A549 (cell line): Measurements from ENCODE around the gene AADACL4. TPM values are rescaled to one million over a fixed set of nuclear protein-coding genes. Genes with fewer than 3 reads are reported as not detected.
A peak's percentile ranks its signal among the peaks of the same experiment; 100 is the strongest.

Experiments
- ATAC-seq, 2 experiments: fragments of 200-7000 bp in 1 of 2; fragments of >200 bp in 1 of 2; cut with Nextera tagmentation in 1 of 2; cut with Tn5 transposase in 1 of 2; 3 replicates each; pipeline versions ENCODE4 v1.8.0 to v1.9.1; 2018 to 2020; ENCODE audit warnings: mild to moderate bottlenecking in 1 of 2, moderate library complexity in 1 of 2
- CTCF ChIA-PET: fragments of 300-600 bp; sonication (Branson Sonifier 250); formaldehyde crosslinking; extraction: SDS; loops from one replicate; lab custom pipeline; 2021; ENCODE audit warnings: antibody characterized with exemption, inconsistent platforms; lab: Yijun Ruan, JAX
- POLR2A ChIA-PET: fragments of 350-600 bp; formaldehyde crosslinking; extraction: SDS; loops from one replicate; lab custom pipeline; 2021; ENCODE audit warnings: antibody characterized with exemption, inconsistent platforms; lab: Yijun Ruan, JAX
- DNase-seq, 2 experiments: peaks; one replicate each; pipeline versions ENCODE4 v3.0.0 to v3.0.0-alpha.2; 2011 to 2016; ENCODE audit warnings: low read depth in 1 of 2, low spot score in 1 of 2
- FAIRE-seq: peaks from 2 replicates; lab custom pipeline; 2011; peaks lifted over from hg19 to GRCh38; lab: Jason Lieb, UNC
- H3K27ac ChIP-seq, 2 experiments: fragments of >200 bp; sonication (Bioruptor Twin); formaldehyde crosslinking; 3 replicates each; pipeline ENCODE4 v1.5.1; 2016 to 2017
- H3K4me1 ChIP-seq: fragments of >200 bp; sonication (Bioruptor Twin); formaldehyde crosslinking; 3 replicates; pipeline ENCODE4 v1.6.1; 2016
- H3K4me2 ChIP-seq: fragments of >200 bp; sonication (Bioruptor Twin); formaldehyde crosslinking; 3 replicates; pipeline ENCODE4 v1.6.1; 2016
- H3K4me3 ChIP-seq: fragments of >200 bp; sonication (Bioruptor Twin); formaldehyde crosslinking; 3 replicates; pipeline ENCODE4 v1.5.1; 2016
- H3K9me3 ChIP-seq: fragments of >200 bp; sonication (Bioruptor Twin); formaldehyde crosslinking; 3 replicates; pipeline ENCODE4 v1.6.1; 2016
- BHLHE40 ChIP-seq: IDR thresholded peaks from 2 replicates; pipeline ENCODE4 v1.6.1; 2012; ENCODE audit warnings: low read depth, low read length, inconsistent platforms
- EHMT2 ChIP-seq: fragments of 200-600 bp; sonication (generic); IDR thresholded peaks from 2 replicates; pipeline ENCODE4 v1.6.1; 2016; ENCODE audit warnings: antibody characterized with exemption, low read depth, mild to moderate bottlenecking, moderate library complexity
- HOXB5 ChIP-seq: fragments of 250-450 bp; sonication (Bioruptor Pico); IDR thresholded peaks from 2 replicates; pipeline ENCODE4 v1.5.0; 2020; ENCODE audit warnings: mild to moderate bottlenecking, moderate library complexity
- JUN ChIP-seq, 2 experiments: fragments of >200 bp; sonication (Bioruptor Twin); formaldehyde crosslinking; IDR thresholded peaks; 2 replicates in 1 of 2; 3 replicates in 1 of 2; pipeline ENCODE4 v1.6.1; 2016 to 2017
- POLR2A ChIP-seq: IDR thresholded peaks from 2 replicates; pipeline ENCODE4 v1.6.1; 2012; ENCODE audit warnings: mild to moderate bottlenecking, low read length
- RARB ChIP-seq: fragments of 250-450 bp; sonication (Bioruptor Pico); IDR thresholded peaks from 2 replicates; pipeline ENCODE4 v1.8.0; 2021; ENCODE audit warnings: mild to moderate bottlenecking, moderate library complexity
- RNF2 ChIP-seq: fragments of 200-600 bp; sonication (generic); IDR thresholded peaks from 2 replicates; pipeline ENCODE4 v1.6.1; 2016; ENCODE audit warnings: low read depth, mild to moderate bottlenecking, antibody characterized with exemption, moderate library complexity, borderline replicate concordance
- TP53 ChIP-seq: fragments of 250-450 bp; sonication (Bioruptor Pico); IDR thresholded peaks from 2 replicates; pipeline ENCODE4 v1.5.0; 2021; ENCODE audit warnings: mild to moderate bottlenecking, moderate library complexity
- whole genome bisulfite sequencing: methylation state at CpG from one replicate; pipeline ENCODE4 v1.1.6; 2017; ENCODE audit errors: missing lambda C conversion rate; 5-methylcytosine and 5-hydroxymethylcytosine counted together
- polyA plus RNA-seq, 4 experiments: library from polyadenylated mRNA; depleted of rRNA in 3 of 4; stranded (reverse); fragments of >200 nt; fragmentation: RNase III in 1 of 4; extraction: RNeasy Plus Mini Kit Qiagen cat#74134 plus additional on column Dnase treatment in 1 of 4; gene quantifications; 2 replicates in 3 of 4; 3 replicates in 1 of 4; pipeline ENCODE4 v1.2.3, GENCODE V29; 2011 to 2017
- TF ChIP-seq, protein P1 (sequence below): fragments of >200 bp; sonication (Bioruptor Twin); formaldehyde crosslinking; IDR thresholded peaks from 3 replicates; pipeline ENCODE4 v1.5.1; 2016
- TF ChIP-seq, protein P2 (sequence below): fragments of 150-350 bp; IDR thresholded peaks from 2 replicates; pipeline ENCODE4 v1.6.1; 2014; ENCODE audit warnings: low read depth, mild to moderate bottlenecking, low read length
- TF ChIP-seq, protein P3 (sequence below): IDR thresholded peaks from 2 replicates; pipeline ENCODE4 v1.6.1; 2012; ENCODE audit warnings: low read depth, borderline replicate concordance
- TF ChIP-seq, protein P4 (sequence below): IDR thresholded peaks from 2 replicates; pipeline ENCODE4 v1.6.1; 2012

Gene AADACL4
- polyA plus RNA-seq, 2 of the 4 experiments (the other 2 are of a cell fraction), result not detected

DNA sequence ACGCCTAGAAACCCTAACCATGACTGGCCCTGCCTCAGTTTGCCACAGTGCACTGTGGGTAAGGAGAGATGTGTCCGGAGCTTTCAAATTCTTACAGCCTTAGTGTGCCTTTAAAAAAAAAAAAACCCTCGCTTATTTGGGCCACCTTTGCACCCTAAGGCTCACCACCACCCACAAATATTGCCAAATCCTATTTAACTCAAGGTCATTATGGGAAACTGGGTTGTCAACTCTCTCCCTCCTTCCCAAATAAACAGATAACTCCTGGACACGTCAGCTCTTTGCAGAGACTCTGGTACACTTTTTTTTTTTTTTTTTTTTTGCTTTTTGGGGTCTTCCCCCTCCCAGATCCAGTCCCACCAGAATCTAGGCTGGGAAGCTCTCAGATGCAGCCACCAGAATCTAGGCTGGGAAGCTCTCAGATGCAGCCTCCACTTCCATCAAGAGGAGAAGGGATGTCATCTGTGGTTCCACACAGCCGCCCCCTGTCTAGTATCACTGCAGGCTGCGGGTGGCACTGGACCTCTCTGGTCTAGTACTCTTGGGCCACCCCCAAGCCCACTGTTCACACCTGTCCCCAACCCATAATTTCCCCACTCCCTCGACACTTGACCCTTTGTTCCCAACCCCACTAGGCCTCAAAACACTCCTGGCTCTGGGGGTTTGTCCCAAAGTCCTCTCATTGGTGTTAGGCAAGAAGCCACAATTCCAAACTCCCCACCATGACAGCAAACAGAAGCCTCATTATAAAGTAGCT lies 29.3 kb upstream of the AADACL4 start:
- H3K27ac ChIP-seq, result peak overlapping the region; percentile 99 to 100
- FAIRE-seq, result no peak

DNA sequence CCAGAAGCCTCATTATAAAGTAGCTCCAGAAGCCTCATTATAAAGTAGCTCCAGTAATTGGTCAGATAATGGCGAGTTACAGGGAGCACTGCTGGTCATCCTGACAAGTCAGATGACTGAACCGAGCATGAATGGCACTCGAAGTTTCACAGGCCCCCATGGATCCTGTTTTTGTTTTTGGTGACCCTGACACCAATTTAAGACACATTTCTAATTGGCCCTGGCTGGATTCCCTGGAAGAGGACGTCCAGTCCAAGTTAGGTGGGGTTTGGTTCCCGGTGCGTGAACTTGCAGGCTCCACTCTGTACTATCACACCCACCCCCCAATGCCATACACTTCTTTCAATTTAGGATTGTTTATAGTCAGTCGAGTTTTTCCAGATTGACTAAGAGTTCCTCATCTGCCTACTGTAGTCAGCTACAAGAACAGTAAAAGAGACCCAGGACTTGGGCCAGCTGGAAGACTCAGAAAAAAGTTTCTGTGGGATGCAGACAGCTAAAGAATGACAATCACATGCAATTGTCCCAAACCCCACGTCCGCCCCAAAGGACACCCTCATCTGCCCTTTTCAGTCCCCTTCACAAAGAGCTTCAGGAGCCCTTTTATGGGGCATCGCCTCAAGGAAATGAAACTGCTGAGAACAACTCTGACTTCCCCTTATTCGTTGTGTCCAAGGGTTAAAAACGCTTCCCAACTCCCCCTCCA lies 28.6 kb upstream of the AADACL4 start:
- ChIA-PET POLR2A (interaction anchor here (0.6 to 7.2 kb wide), 3 partner anchors 11 to 818 kb away, joined by 4 to 209 read pairs (median 49); no protein-coding TSS in a partner anchor), CTCF (interaction anchor here (1.0 to 8.0 kb wide), 5 partner anchors 14 to 302 kb away, joined by 3 to 60 read pairs (median 4); no protein-coding TSS in a partner anchor)
- Histone ChIP-seq H3K9me3 (no peaks in the 10 kb centered on the region), H3K4me1 (peaks cover 50% of the 10 kb centered on the region), H3K27ac (peak overlapping the region; percentile 99 to 100), H3K4me2 (peak overlapping the region; percentile 93), H3K4me3 (peak overlapping the region; percentile 93)
- WGBS, result 8% methylated on average over 12 of the region's 12 CpGs
- no peak for DNase-seq
- 0 out of 5 replicates have a peak, but pooled peaks of 1 of the 2 experiments have one; percentile 4 for TF ChIP-seq JUN (IDR thresholded peaks at IDR 0.05)
- TF ChIP-seq, protein P1, sequence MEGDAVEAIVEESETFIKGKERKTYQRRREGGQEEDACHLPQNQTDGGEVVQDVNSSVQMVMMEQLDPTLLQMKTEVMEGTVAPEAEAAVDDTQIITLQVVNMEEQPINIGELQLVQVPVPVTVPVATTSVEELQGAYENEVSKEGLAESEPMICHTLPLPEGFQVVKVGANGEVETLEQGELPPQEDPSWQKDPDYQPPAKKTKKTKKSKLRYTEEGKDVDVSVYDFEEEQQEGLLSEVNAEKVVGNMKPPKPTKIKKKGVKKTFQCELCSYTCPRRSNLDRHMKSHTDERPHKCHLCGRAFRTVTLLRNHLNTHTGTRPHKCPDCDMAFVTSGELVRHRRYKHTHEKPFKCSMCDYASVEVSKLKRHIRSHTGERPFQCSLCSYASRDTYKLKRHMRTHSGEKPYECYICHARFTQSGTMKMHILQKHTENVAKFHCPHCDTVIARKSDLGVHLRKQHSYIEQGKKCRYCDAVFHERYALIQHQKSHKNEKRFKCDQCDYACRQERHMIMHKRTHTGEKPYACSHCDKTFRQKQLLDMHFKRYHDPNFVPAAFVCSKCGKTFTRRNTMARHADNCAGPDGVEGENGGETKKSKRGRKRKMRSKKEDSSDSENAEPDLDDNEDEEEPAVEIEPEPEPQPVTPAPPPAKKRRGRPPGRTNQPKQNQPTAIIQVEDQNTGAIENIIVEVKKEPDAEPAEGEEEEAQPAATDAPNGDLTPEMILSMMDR, result no peak
- FAIRE-seq, result no peak
- ATAC-seq, result no peak

More for the DNA sequence above, 29.3 kb upstream of the AADACL4 start:
- 47% methylated on average over 7 of the region's 7 CpGs for WGBS
- Histone ChIP-seq H3K4me3 (peak overlapping the region; percentile 93), H3K4me2 (peak overlapping the region; percentile 93), H3K9me3 (no peaks in the 10 kb centered on the region), H3K4me1 (peaks cover 52% of the 10 kb centered on the region)
- no peak for ATAC-seq
- no peak for DNase-seq
- TF ChIP-seq POLR2A (no peak), HOXB5 (CRISPR knock-in tag) (no peak), RNF2 (no peak), EHMT2 (no peak), TP53 (CRISPR knock-in tag) (no peak), BHLHE40 (no peak), RARB (no peak)
- TF ChIP-seq, protein P2, sequence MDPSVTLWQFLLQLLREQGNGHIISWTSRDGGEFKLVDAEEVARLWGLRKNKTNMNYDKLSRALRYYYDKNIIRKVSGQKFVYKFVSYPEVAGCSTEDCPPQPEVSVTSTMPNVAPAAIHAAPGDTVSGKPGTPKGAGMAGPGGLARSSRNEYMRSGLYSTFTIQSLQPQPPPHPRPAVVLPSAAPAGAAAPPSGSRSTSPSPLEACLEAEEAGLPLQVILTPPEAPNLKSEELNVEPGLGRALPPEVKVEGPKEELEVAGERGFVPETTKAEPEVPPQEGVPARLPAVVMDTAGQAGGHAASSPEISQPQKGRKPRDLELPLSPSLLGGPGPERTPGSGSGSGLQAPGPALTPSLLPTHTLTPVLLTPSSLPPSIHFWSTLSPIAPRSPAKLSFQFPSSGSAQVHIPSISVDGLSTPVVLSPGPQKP, result no peak
- TF ChIP-seq, protein P3, sequence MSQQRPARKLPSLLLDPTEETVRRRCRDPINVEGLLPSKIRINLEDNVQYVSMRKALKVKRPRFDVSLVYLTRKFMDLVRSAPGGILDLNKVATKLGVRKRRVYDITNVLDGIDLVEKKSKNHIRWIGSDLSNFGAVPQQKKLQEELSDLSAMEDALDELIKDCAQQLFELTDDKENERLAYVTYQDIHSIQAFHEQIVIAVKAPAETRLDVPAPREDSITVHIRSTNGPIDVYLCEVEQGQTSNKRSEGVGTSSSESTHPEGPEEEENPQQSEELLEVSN, result no peak
- TF ChIP-seq, protein P4, sequence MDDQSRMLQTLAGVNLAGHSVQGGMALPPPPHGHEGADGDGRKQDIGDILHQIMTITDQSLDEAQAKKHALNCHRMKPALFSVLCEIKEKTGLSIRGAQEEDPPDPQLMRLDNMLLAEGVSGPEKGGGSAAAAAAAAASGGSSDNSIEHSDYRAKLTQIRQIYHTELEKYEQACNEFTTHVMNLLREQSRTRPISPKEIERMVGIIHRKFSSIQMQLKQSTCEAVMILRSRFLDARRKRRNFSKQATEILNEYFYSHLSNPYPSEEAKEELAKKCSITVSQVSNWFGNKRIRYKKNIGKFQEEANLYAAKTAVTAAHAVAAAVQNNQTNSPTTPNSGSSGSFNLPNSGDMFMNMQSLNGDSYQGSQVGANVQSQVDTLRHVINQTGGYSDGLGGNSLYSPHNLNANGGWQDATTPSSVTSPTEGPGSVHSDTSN, result no peak
- CTCF ChIA-PET, result interaction anchor here (0.6 to 8.0 kb wide), 6 partner anchors 13 to 339 kb away, joined by 3 to 60 read pairs (median 4); no protein-coding TSS in a partner anchor
- POLR2A ChIA-PET, result interaction anchor here (0.6 to 7.2 kb wide), 3 partner anchors 11 to 817 kb away, joined by 4 to 209 read pairs (median 49); no protein-coding TSS in a partner anchor
